ENCODE data around the gene FYN. TPM values are rescaled to one million over a fixed set of nuclear protein-coding genes. Genes with fewer than 3 reads are reported as not detected.

The FYN gene
- total and polyA plus RNA-seq, 10 of the 15 experiments (the other 5 are each of a cell fraction or from before 2014, with no cell fraction given): 51.4 to 247 (median 138) TPM

DNA sequence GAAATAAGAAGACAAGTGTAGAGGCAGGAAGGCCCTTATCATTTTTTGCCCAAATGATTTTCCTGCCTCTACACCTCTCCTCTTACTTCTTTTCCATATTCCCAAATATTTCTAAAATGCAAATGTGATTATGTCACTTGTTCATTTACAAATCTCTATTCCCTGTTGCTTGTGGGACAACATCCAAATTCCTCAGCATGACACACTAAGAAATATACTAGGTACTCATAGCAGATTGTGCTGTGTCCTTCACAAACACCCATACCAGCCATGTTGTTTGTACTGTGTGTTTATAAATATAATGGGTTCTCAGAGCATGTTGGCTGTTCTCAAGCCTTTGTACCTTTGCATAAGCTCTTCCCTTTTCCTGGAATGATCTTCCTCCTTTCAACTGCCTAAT is 17.7 kb upstream of the FYN start:
- CTCF ChIA-PET: no interaction called here
- intact Hi-C loops (cut with micrococcal nuclease; ENCODE audit: unreplicated experiment) (no loop called here), in situ Hi-C loops (cut with MboI) (no loop called here)
- Histone ChIP-seq H2AFZ (ENCODE audit: control insufficient read depth, low read depth, low read length) (no peak overlapping the region), H4K20me1 (ENCODE audit: control insufficient read depth, insufficient read depth) (no peaks in the 10 kb centered on the region), H3K79me2 (ENCODE audit: control insufficient read depth, insufficient read depth, low read length) (no peaks in the 10 kb centered on the region), H3K36me3 (ENCODE audit: control insufficient read depth in 2 of 2, insufficient read depth in 2 of 2, low read length in 1 of 2) (no peaks in the 10 kb centered on the region), H3K4me1 (ENCODE audit: control insufficient read depth, insufficient read depth, low read length) (no peaks in the 10 kb centered on the region), H3K27me3 (replicated peaks in 1 of 2; ENCODE audit: control insufficient read depth in 2 of 2, insufficient read depth in 2 of 2, low read length in 1 of 2) (no peaks in the 10 kb centered on the region), H3K4me2 (ENCODE audit: control insufficient read depth, insufficient read depth) (no peak overlapping the region), H3K9me3 (replicated peaks; ENCODE audit: control insufficient read depth, insufficient read depth, low read length) (no peaks in the 10 kb centered on the region), H3K27ac (ENCODE audit: control insufficient read depth, insufficient read depth) (no peak overlapping the region), H3K4me3 (no peak overlapping the region), H3K9ac (ENCODE audit: control insufficient read depth, insufficient read depth, low read length) (no peak overlapping the region)
- no TSS peak for BruUV-seq (replicated peaks)
- RAD21 ChIA-PET (ENCODE audit: unreplicated experiment): interaction anchor here (0.7 kb wide), 1 partner anchor 76 kb away, joined by 3 read pairs; no protein-coding TSS in a partner anchor
- TF ChIP-seq ZNF384 (IDR thresholded peaks at IDR 0.05; ENCODE audit: borderline replicate concordance, low read depth, low read length) (no peak), ZNF24 (IDR thresholded peaks at IDR 0.05) (no peak), BCL11A (IDR thresholded peaks at IDR 0.05; ENCODE audit: low read depth, low read length) (no peak), ZBED1 (IDR thresholded peaks at IDR 0.05; ENCODE audit: borderline replicate concordance) (no peak)
- TF ChIP-seq, protein P1, sequence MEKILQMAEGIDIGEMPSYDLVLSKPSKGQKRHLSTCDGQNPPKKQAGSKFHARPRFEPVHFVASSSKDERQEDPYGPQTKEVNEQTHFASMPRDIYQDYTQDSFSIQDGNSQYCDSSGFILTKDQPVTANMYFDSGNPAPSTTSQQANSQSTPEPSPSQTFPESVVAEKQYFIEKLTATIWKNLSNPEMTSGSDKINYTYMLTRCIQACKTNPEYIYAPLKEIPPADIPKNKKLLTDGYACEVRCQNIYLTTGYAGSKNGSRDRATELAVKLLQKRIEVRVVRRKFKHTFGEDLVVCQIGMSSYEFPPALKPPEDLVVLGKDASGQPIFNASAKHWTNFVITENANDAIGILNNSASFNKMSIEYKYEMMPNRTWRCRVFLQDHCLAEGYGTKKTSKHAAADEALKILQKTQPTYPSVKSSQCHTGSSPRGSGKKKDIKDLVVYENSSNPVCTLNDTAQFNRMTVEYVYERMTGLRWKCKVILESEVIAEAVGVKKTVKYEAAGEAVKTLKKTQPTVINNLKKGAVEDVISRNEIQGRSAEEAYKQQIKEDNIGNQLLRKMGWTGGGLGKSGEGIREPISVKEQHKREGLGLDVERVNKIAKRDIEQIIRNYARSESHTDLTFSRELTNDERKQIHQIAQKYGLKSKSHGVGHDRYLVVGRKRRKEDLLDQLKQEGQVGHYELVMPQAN (conservative IDR thresholded peaks at IDR 0.05): no peak
- DNase-seq (ENCODE audit: low read depth, low spot score): no peak
- SMC1A ChIA-PET (ENCODE audit: uncharacterized antibody, unreplicated experiment): interaction anchor here (0.6 kb wide), 1 partner anchor 150 kb away, joined by 3 read pairs; no protein-coding TSS in a partner anchor
- no peak for FAIRE-seq
- ATAC-seq: no peak
- POLR2A ChIA-PET: no interaction called here

DNA sequence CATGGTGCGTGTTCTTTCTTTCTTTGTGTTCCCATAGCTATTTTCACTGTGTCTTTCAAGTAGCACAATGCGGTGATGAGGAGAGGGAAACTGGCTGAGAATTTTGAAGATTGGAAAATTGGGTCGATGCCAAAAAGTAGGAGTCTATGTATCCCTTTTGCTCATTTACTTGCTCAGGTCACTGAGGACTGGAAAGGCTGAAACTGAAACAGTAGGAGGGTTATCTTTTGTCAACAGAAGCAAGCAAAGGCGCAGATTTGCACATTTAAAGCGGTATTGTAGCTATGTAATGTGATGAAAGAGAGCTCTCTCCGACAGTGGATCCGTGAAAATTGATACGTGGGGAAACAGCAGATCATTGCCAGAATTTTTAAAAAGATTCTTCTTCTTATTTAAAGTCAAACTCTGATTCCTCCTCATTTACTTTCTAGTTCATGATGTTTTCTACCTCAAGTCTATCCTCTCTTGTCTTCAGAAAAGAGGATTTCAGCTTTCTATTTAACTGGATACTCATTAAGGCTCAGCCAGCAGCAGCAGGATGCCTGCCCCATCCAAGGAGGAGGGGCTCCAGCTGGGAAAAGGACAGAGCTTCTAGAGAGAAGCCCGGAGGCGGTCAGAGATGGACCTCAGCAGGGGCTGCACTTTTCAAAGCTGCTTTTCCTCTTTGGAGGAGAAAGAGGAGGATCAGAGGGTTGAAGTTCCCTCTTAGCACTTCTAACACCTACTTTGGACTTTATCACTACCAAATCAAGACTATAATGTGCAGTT is 15.9 kb upstream of the FYN start:
- intact Hi-C loops (cut with micrococcal nuclease; ENCODE audit: unreplicated experiment): no loop called here
- Histone ChIP-seq H3K9ac (ENCODE audit: control insufficient read depth, insufficient read depth, low read length) (no peak overlapping the region), H3K36me3 (ENCODE audit: control insufficient read depth in 2 of 2, insufficient read depth in 2 of 2, low read length in 1 of 2) (no peaks in the 10 kb centered on the region), H3K27ac (ENCODE audit: control insufficient read depth, insufficient read depth) (no peak overlapping the region), H2AFZ (ENCODE audit: control insufficient read depth, low read depth, low read length) (no peak overlapping the region), H3K4me2 (ENCODE audit: control insufficient read depth, insufficient read depth) (no peak overlapping the region), H3K4me1 (ENCODE audit: control insufficient read depth, insufficient read depth, low read length) (no peaks in the 10 kb centered on the region), H3K79me2 (ENCODE audit: control insufficient read depth, insufficient read depth, low read length) (no peaks in the 10 kb centered on the region), H4K20me1 (ENCODE audit: control insufficient read depth, insufficient read depth) (no peaks in the 10 kb centered on the region), H3K4me3 (no peak overlapping the region), H3K9me3 (replicated peaks; ENCODE audit: control insufficient read depth, insufficient read depth, low read length) (no peaks in the 10 kb centered on the region), H3K27me3 (replicated peaks in 1 of 2; ENCODE audit: control insufficient read depth in 2 of 2, insufficient read depth in 2 of 2, low read length in 1 of 2) (no peaks in the 10 kb centered on the region)
- TF ChIP-seq CEBPB (IDR thresholded peaks at IDR 0.05; ENCODE audit: borderline replicate concordance in 1 of 2, low read depth in 2 of 2, low read length in 2 of 2) (no peak), FOXK2 (IDR thresholded peaks at IDR 0.05) (no peak), ZSCAN29 (IDR thresholded peaks at IDR 0.05) (no peak), POLR2AphosphoS5 (IDR thresholded peaks at IDR 0.05; ENCODE audit: low read length) (no peak), PAX8 (IDR thresholded peaks at IDR 0.05) (no peak), NFIC (IDR thresholded peaks at IDR 0.05; ENCODE audit: low read depth, low read length) (no peak), TARDBP (IDR thresholded peaks at IDR 0.05; ENCODE audit: borderline replicate concordance) (no peak)
- BruUV-seq (replicated peaks): no TSS peak
- no peak for DNase-seq (ENCODE audit: low read depth, low spot score)
- CTCF ChIA-PET: no interaction called here
- SMC1A ChIA-PET (ENCODE audit: uncharacterized antibody, unreplicated experiment): interaction anchor here (0.8 kb wide), 1 partner anchor 17 kb away, joined by 3 read pairs; no protein-coding TSS in a partner anchor
- RAD21 ChIA-PET (ENCODE audit: unreplicated experiment): no interaction called here
- no peak for FAIRE-seq
- WGBS (ENCODE audit: insufficient coverage, insufficient replicate concordance, low lambda C conversion rate, missing lambda C conversion rate): 25% methylated on average over 10 of the region's 10 CpGs
- POLR2A ChIA-PET: no interaction called here
- in situ Hi-C loops (cut with MboI): no loop called here
- ATAC-seq: no peak
